K562 (cell line): ENCODE data around the gene SLC4A4. TPM values are rescaled to one million over a fixed set of nuclear protein-coding genes. Genes with fewer than 3 reads are reported as not detected.

ENCODE experiments used
- ATAC-seq: fragments of 200-7000 bp; cut with Tn5 transposase; 3 replicates; pipeline ENCODE4 v1.9.1; 2020; ENCODE audit warnings: moderate library complexity
- BruUV-seq: library from RNA; stranded (reverse); fragments of 400-500 nt; replicated peaks from 2 replicates; lab custom pipeline; 2021; lab: Mats Ljungman, UMichigan
- CTCF ChIA-PET: fragments of 300-600 bp; formaldehyde crosslinking; extraction: SDS; loops from one replicate; lab custom pipeline; 2021; ENCODE audit warnings: low intra/inter-chr PET ratio; lab: Yijun Ruan, JAX
- POLR2A ChIA-PET: fragments of 300-600, 350-650 bp; sonication (Branson Sonifier 250); formaldehyde crosslinking; extraction: SDS; loops from one replicate; lab custom pipeline; 2021; ENCODE audit warnings: antibody characterized with exemption, inconsistent platforms; lab: Yijun Ruan, JAX
- DNase-seq, 4 experiments: peaks; one replicate each; pipeline versions ENCODE4 v3.0.0 to v3.0.0-alpha.2; 2011 to 2018; ENCODE audit warnings: low spot score in 3 of 4, mixed read lengths in 3 of 4; ENCODE audit errors: extremely low read depth in 1 of 4
- FAIRE-seq: peaks from 2 replicates; lab custom pipeline; 2011; peaks lifted over from hg19 to GRCh38; lab: Jason Lieb, UNC
- H2AFZ ChIP-seq: 2 replicates; pipeline ENCODE4 v1.6.0; 2011; ENCODE audit warnings: low read depth, low read length, control low read depth, inconsistent platforms
- H3K27ac ChIP-seq: fragments of 200-600 bp; 3 replicates; pipeline ENCODE4 v1.8.0; 2011; ENCODE audit warnings: low read depth, mild to moderate bottlenecking, control low read depth, inconsistent platforms, low read length, moderate library complexity, mixed read lengths; ENCODE audit errors: extremely low read depth
- H3K27me3 ChIP-seq, 2 experiments: fragments of 300-600 bp in 1 of 2; 2 replicates in 1 of 2; 3 replicates in 1 of 2; pipeline versions ENCODE4 v1.6.0 to v1.8.0; 2011; ENCODE audit warnings: inconsistent platforms in 2 of 2, low read length in 2 of 2, mild to moderate bottlenecking in 1 of 2, mixed read lengths in 1 of 2, moderate library complexity in 1 of 2; ENCODE audit not compliant: control insufficient read depth in 2 of 2, insufficient read depth in 2 of 2
- H3K36me3 ChIP-seq: fragments of 300-600 bp; 3 replicates; pipeline ENCODE4 v1.8.0; 2011; ENCODE audit warnings: mild to moderate bottlenecking, low read length, inconsistent platforms; ENCODE audit not compliant: control insufficient read depth, insufficient read depth
- H3K4me1 ChIP-seq, 2 experiments: fragments of 200-600 bp in 1 of 2; replicated peaks in 1 of 2; 2 replicates in 1 of 2; 3 replicates in 1 of 2; pipeline versions ENCODE4 v1.5.1 to v1.8.0; 2011; ENCODE audit warnings: inconsistent platforms in 2 of 2, low read length in 2 of 2, mild to moderate bottlenecking in 1 of 2, mixed read lengths in 1 of 2, moderate library complexity in 1 of 2; ENCODE audit not compliant: control insufficient read depth in 2 of 2, insufficient read depth in 2 of 2
- H3K4me2 ChIP-seq: 2 replicates; pipeline ENCODE4 v1.6.1; 2011; ENCODE audit warnings: low read length, control low read depth, inconsistent platforms, mixed read lengths; ENCODE audit not compliant: insufficient read depth
- H3K4me3 ChIP-seq: fragments of 200-600 bp; sonication (generic), shearing (Covaris generic); 2 replicates; pipeline ENCODE4 v1.5.1; 2016; ENCODE audit warnings: control low read depth, inconsistent platforms
- H3K79me2 ChIP-seq: fragments of 200-600 bp; 3 replicates; pipeline ENCODE4 v1.8.0; 2011; ENCODE audit warnings: low read length, inconsistent platforms; ENCODE audit not compliant: control insufficient read depth, insufficient read depth
- H3K9ac ChIP-seq, 2 experiments: 2 replicates each; pipeline versions ENCODE4 v1.6.0 to v1.6.1; 2011; ENCODE audit warnings: low read depth in 2 of 2, low read length in 2 of 2, control low read depth in 1 of 2, inconsistent platforms in 1 of 2, mild to moderate bottlenecking in 1 of 2, mixed read lengths in 1 of 2; ENCODE audit not compliant: insufficient read depth in 1 of 2
- H3K9me1 ChIP-seq: one replicate; pipeline ENCODE4 v1.6.0; 2011; ENCODE audit warnings: inconsistent platforms, mild to moderate bottlenecking, low read length, moderate library complexity; ENCODE audit not compliant: control insufficient read depth, insufficient read depth
- H3K9me3 ChIP-seq: replicated peaks from 2 replicates; pipeline ENCODE4 v1.5.1; 2011; ENCODE audit warnings: low read depth, low read length, inconsistent platforms; ENCODE audit not compliant: control insufficient read depth, insufficient read depth
- H4K20me1 ChIP-seq: replicated peaks from 2 replicates; pipeline ENCODE4 v1.6.1; 2011; ENCODE audit warnings: low read length, inconsistent platforms, mixed read lengths; ENCODE audit not compliant: control insufficient read depth, insufficient read depth
- AFF4 ChIP-seq: sonication (generic); formaldehyde crosslinking; IDR thresholded peaks from 2 replicates; pipeline ENCODE4 v1.8.0; 2023; ENCODE audit warnings: mild to moderate bottlenecking, missing genetic modification reagents
- CBX1 ChIP-seq: sonication (generic); IDR thresholded peaks from 2 replicates; pipeline ENCODE4 v1.6.1; 2016; ENCODE audit warnings: antibody characterized with exemption, low read depth, mild to moderate bottlenecking
- ZBTB17 ChIP-seq: fragments of 450-650 bp; formaldehyde crosslinking; IDR thresholded peaks from 2 replicates; pipeline ENCODE4 v1.4.0; 2020; ENCODE audit warnings: mild to moderate bottlenecking
- WGBS: fragments of 100-300 bp; shearing (Covaris generic); methylation state at CpG from one replicate; pipeline ENCODE4 v1.1.6; 2016; ENCODE audit warnings: low coverage, mixed read lengths; ENCODE audit not compliant: insufficient coverage; ENCODE audit errors: missing lambda C conversion rate; 5-methylcytosine and 5-hydroxymethylcytosine counted together
- in situ Hi-C: fragments of 300-500 bp; cut with MboI; formaldehyde crosslinking; loops from 4 replicates; pipeline ENCODE4 v1.15.0; 2018; ENCODE audit warnings: inconsistent platforms, mixed read lengths
- intact Hi-C: fragments of 100-400 bp; cut with micrococcal nuclease; formaldehyde crosslinking; loops from 2 replicates; pipeline ENCODE4 v1.14.2; 2022
- polyA plus RNA-seq, 8 experiments: library from polyadenylated mRNA; depleted of rRNA in 4 of 8; stranded (reverse) in 5 of 8; unstranded in 3 of 8; fragments of >200 nt; fragmentation: Nextera tagmentation in 2 of 8; fragmentation: Illumina TruSeq in 1 of 8; extraction: Ambion mirVana in 2 of 8; extraction: Trizol in 1 of 8; gene quantifications; 2 replicates each; pipeline versions ENCODE4 v1.2.1 to v1.2.3, GENCODE V29; 2011 to 2014; ENCODE audit warnings: inconsistent platforms in 1 of 8, missing spikeins in 1 of 8
- total RNA-seq, 7 experiments: library from RNA; depleted of rRNA in 6 of 7; stranded (reverse); fragments of >200 nt in 6 of 7; fragmentation: Illumina TruSeq in 2 of 7; extraction: Trizol in 2 of 7; gene quantifications; 2 replicates each; pipeline versions ENCODE4 v1.2.1 to v1.2.3, GENCODE V29; 2011 to 2021; ENCODE audit warnings: low replicate concordance in 1 of 7

Gene SLC4A4
- total and polyA plus RNA-seq, 9 of the 15 experiments (the other 6 are each of a cell fraction or from before 2014, with no cell fraction given), result 0.01 to 0.18 (median 0.07) TPM; not detected in 2

GRCh38 chr4:71586087-71586763 lies 247.4 kb downstream of the SLC4A4 start:
- intact Hi-C loops, result no loop called here
- WGBS, result 3% methylated on average over 4 of the region's 4 CpGs
- no peaks in the 10 kb centered on the region for H3K9me1 ChIP-seq
- DNase-seq (no peak), ATAC-seq (no peak), FAIRE-seq (no peak)
- no peaks in the 10 kb centered on the region for H3K27me3 ChIP-seq
- H3K4me3 ChIP-seq, result no peak overlapping the region
- no peak for TF ChIP-seq ZBTB17
- no peak for TF ChIP-seq CBX1
- TF ChIP-seq AFF4 (CRISPR knock-in tag), result no peak
- no peak overlapping the region for H3K27ac ChIP-seq
- H3K79me2 ChIP-seq, result no peaks in the 10 kb centered on the region
- POLR2A ChIA-PET, result no interaction called here
- in situ Hi-C loops, result no loop called here
- CTCF ChIA-PET, result no interaction called here
- H2AFZ ChIP-seq, result no peak overlapping the region
- H4K20me1 ChIP-seq, result no peaks in the 10 kb centered on the region
- no peak overlapping the region for H3K9ac ChIP-seq
- BruUV-seq, result no TSS peak
- H3K4me1 ChIP-seq, result no peaks in the 10 kb centered on the region
- no peaks in the 10 kb centered on the region for H3K9me3 ChIP-seq
- H3K4me2 ChIP-seq, result no peak overlapping the region
- no peaks in the 10 kb centered on the region for H3K36me3 ChIP-seq
